ENCODE measurements around the gene ANKRD27.

The ANKRD27 gene

GRCh38 chr19:32611161-32611560 is 63.8 kb downstream of the ANKRD27 start:
- no peak for TF ChIP-seq CTCF (IDR thresholded peaks at IDR 0.05; ENCODE audit: insufficient read depth, low read length, missing control alignments)
- H3K4me3 ChIP-seq (ENCODE audit: low read depth, low read length), result no peak overlapping the region
- no peak for DNase-seq (ENCODE audit: low read depth, low spot score)
- ChIA-PET CTCF (interaction anchor here (1.2 to 3.9 kb wide), 2 partner anchors 11 to 13 kb away, joined by 3 to 11 read pairs; no protein-coding TSS in a partner anchor), POLR2A (no interaction called here)

- no peak for TF ChIP-seq CTCF (IDR thresholded peaks at IDR 0.05; ENCODE audit: insufficient read depth, low read length, missing control alignments)
- CTCF ChIA-PET, result no interaction called here
- no peak overlapping the region for H3K4me3 ChIP-seq (ENCODE audit: low read depth, low read length)
- POLR2A ChIA-PET, result no interaction called here
- no peak for DNase-seq (ENCODE audit: low read depth, low spot score)
These were observed 67.5 kb downstream of the ANKRD27 start for GRCh38 chr19:32607479-32607878.

- DNase-seq (ENCODE audit: low read depth, low spot score), result no peak
- no peak overlapping the region for H3K4me3 ChIP-seq (ENCODE audit: low read depth, low read length)
- ChIA-PET CTCF (no interaction called here), POLR2A (no interaction called here)
- no peak for TF ChIP-seq CTCF (IDR thresholded peaks at IDR 0.05; ENCODE audit: insufficient read depth, low read length, missing control alignments)
These were observed 68.7 kb downstream of the ANKRD27 start for GRCh38 chr19:32606289-32606688.

GRCh38 chr19:32605544-32605943 is 69.4 kb downstream of the ANKRD27 start:
- POLR2A ChIA-PET, result no interaction called here
- CTCF ChIA-PET, result no interaction called here
- no peak for TF ChIP-seq CTCF (IDR thresholded peaks at IDR 0.05; ENCODE audit: insufficient read depth, low read length, missing control alignments)
- DNase-seq (ENCODE audit: low read depth, low spot score), result no peak
- H3K4me3 ChIP-seq (ENCODE audit: low read depth, low read length), result no peak overlapping the region

GRCh38 chr19:32603961-32604360 is 71.0 kb downstream of the ANKRD27 start:
- DNase-seq (ENCODE audit: low read depth, low spot score), result no peak
- no peak for TF ChIP-seq CTCF (IDR thresholded peaks at IDR 0.05; ENCODE audit: insufficient read depth, low read length, missing control alignments)
- ChIA-PET CTCF (interaction anchor here (1.6 kb wide), 1 partner anchor 10 kb away, joined by 4 read pairs; no protein-coding TSS in a partner anchor), POLR2A (no interaction called here)
- no peak overlapping the region for H3K4me3 ChIP-seq (ENCODE audit: low read depth, low read length)

- H3K4me3 ChIP-seq (ENCODE audit: low read depth, low read length), result no peak overlapping the region
- peak; percentile 59 for TF ChIP-seq CTCF (IDR thresholded peaks at IDR 0.05; ENCODE audit: insufficient read depth, low read length, missing control alignments)
- DNase-seq (ENCODE audit: low read depth, low spot score), result peak; percentile 24
- ChIA-PET POLR2A (no interaction called here), CTCF (interaction anchor here (0.6 to 2.1 kb wide), 13 partner anchors 11 to 1930 kb away, joined by 3 to 35 read pairs (median 4); partner anchors contain the start of genes ANKRD27 and PDCD5)
These were observed 75.2 kb downstream of the ANKRD27 start for GRCh38 chr19:32599736-32600157.

Data from AG04449 (cell line).